Fibroblast of lung (primary cell): Measurements from ENCODE around the gene BLVRB. TPM values are rescaled to one million over a fixed set of nuclear protein-coding genes. Genes with fewer than 3 reads are reported as not detected.
"Not testable (repeated sequence)": the region's sequence is repeated elsewhere in the genome, so short reads cannot be mapped to it uniquely, and the experiment has no call there.

Experiments
- DNase-seq, 2 donors: peaks; one replicate each; pipeline versions ENCODE4 v3.0.0 to v3.0.0-alpha.2; 2010; ENCODE audit warnings: low read depth in 2 of 2
- H2AFZ ChIP-seq: 2 replicates; pipeline ENCODE4 v1.5.1; 2012; ENCODE audit warnings: low read length, control low read depth, inconsistent platforms
- H3K27ac ChIP-seq: 2 replicates; pipeline ENCODE4 v1.5.1; 2011; ENCODE audit warnings: low read length, control low read depth; ENCODE audit not compliant: insufficient read depth
- H3K27me3 ChIP-seq: 2 replicates; pipeline ENCODE4 v1.5.1; 2011; ENCODE audit warnings: mild to moderate bottlenecking, low read length; ENCODE audit not compliant: control insufficient read depth, insufficient read depth
- H3K36me3 ChIP-seq: 2 replicates; pipeline ENCODE4 v1.5.1; 2011; ENCODE audit warnings: low read length; ENCODE audit not compliant: control insufficient read depth, insufficient read depth
- H3K4me1 ChIP-seq: 2 replicates; pipeline ENCODE4 v1.5.1; 2011; ENCODE audit warnings: low read length; ENCODE audit not compliant: control insufficient read depth, insufficient read depth; ENCODE audit errors: extremely low read depth
- H3K4me2 ChIP-seq: 2 replicates; pipeline ENCODE4 v1.5.1; 2011; ENCODE audit warnings: low read length, control low read depth; ENCODE audit not compliant: insufficient read depth; ENCODE audit errors: extremely low read depth
- H3K4me3 ChIP-seq, 4 experiments: fragments of 200-600 bp in 1 of 4; sonication (generic) in 1 of 4; replicated peaks in 1 of 4; 2 replicates each; pipeline ENCODE4 v1.5.1; 2011 to 2016; ENCODE audit warnings: low read length in 4 of 4, low read depth in 3 of 4, mild to moderate bottlenecking in 3 of 4, control low read depth in 2 of 4, inconsistent platforms in 1 of 4, mixed read lengths in 1 of 4; ENCODE audit not compliant: insufficient read depth in 1 of 4; ENCODE audit errors: control extremely low read depth in 1 of 4
- H3K79me2 ChIP-seq: 2 replicates; pipeline ENCODE4 v1.5.1; 2012; ENCODE audit warnings: mild to moderate bottlenecking, low read length, inconsistent platforms; ENCODE audit not compliant: control insufficient read depth, insufficient read depth
- H3K9ac ChIP-seq: 2 replicates; pipeline ENCODE4 v1.5.1; 2011; ENCODE audit warnings: mild to moderate bottlenecking, low read length, control low read depth; ENCODE audit not compliant: insufficient read depth
- H3K9me3 ChIP-seq: 2 replicates; pipeline ENCODE4 v1.5.1; 2012; ENCODE audit warnings: low read depth, low read length; ENCODE audit not compliant: control insufficient read depth, insufficient read depth
- H4K20me1 ChIP-seq: 2 replicates; pipeline ENCODE4 v1.5.1; 2011; ENCODE audit warnings: low read length; ENCODE audit not compliant: control insufficient read depth, insufficient read depth; ENCODE audit errors: extremely low read depth
- CTCF ChIP-seq, 2 donors: IDR thresholded peaks in 1 of 2; conservative IDR thresholded peaks in 1 of 2; 1 replicate in 1 of 2; 2 replicates in 1 of 2; pipeline ENCODE4 v1.5.1; 2011 to 2012; ENCODE audit warnings: low read length in 2 of 2, control low read depth in 1 of 2, inconsistent platforms in 1 of 2, low read depth in 1 of 2, mild to moderate bottlenecking in 1 of 2
- EZH2 ChIP-seq: IDR thresholded peaks from 2 replicates; pipeline ENCODE4 v1.5.1; 2012; ENCODE audit warnings: low read length, control low read depth, mild to moderate bottlenecking; ENCODE audit errors: missing control alignments
- polyA plus RNA-seq, 2 donors: library from polyadenylated mRNA; depleted of rRNA in 1 of 2; stranded (reverse) in 1 of 2; unstranded in 1 of 2; fragments of >200 nt; gene quantifications; 2 replicates each; pipeline ENCODE4 v1.2.1, GENCODE V29; 2011 to 2012; ENCODE audit warnings: missing spikeins in 1 of 2
- total RNA-seq: library from RNA; depleted of rRNA; stranded (reverse); fragments of >200 nt; gene quantifications from 2 replicates; pipeline ENCODE4 v1.2.1, GENCODE V29; 2014

The BLVRB gene
- total and polyA plus RNA-seq, 2 donors (not counting 1 experiment from before 2014, with no cell fraction given) = 40.0 to 105 TPM

GRCh38 chr19:40433391-40434216 is 31.9 kb downstream of the BLVRB start:
- H3K36me3 ChIP-seq = peaks cover 2% of the 10 kb centered on the region
- no peaks in the 10 kb centered on the region for H4K20me1 ChIP-seq
- peak overlapping the region; percentile 57 for H3K9ac ChIP-seq
- H3K4me2 ChIP-seq = peak overlapping the region; percentile 90
- peaks cover 3% of the 10 kb centered on the region for H3K4me1 ChIP-seq
- no peaks in the 10 kb centered on the region for H3K79me2 ChIP-seq
- H3K9me3 ChIP-seq = no peaks in the 10 kb centered on the region
- TF ChIP-seq EZH2 = no peak
- no peak for TF ChIP-seq CTCF (conservative IDR thresholded peaks at IDR 0.05 in 1 of 2, IDR thresholded peaks at IDR 0.05 in 1 of 2; ENCODE audit: low read depth in 1 of 2, low read length in 2 of 2)
- no peaks in the 10 kb centered on the region for H3K27me3 ChIP-seq
- H3K27ac ChIP-seq = peak overlapping the region; percentile 85
- peak; percentile 91 for DNase-seq
- peak overlapping the region; percentile 28 to 48 (median 46) for H3K4me3 ChIP-seq
- peak overlapping the region; percentile 62 for H2AFZ ChIP-seq

- DNase-seq, H2AFZ ChIP-seq, H3K36me3 ChIP-seq, H4K20me1 ChIP-seq, H3K4me1 ChIP-seq, H3K27me3 ChIP-seq, H3K79me2 ChIP-seq, H3K9me3 ChIP-seq, H3K9ac ChIP-seq: not testable (repeated sequence)
- Histone ChIP-seq H3K4me3 (peak overlapping the region in 3 of 4 experiments; percentile 28 to 48 (median 45)), H3K4me2 (peak overlapping the region; percentile 59), H3K27ac (peak overlapping the region; percentile 85)
These were observed 32.8 kb downstream of the BLVRB start for GRCh38 chr19:40432760-40433159.

GRCh38 chr19:40431698-40432097 is 33.8 kb downstream of the BLVRB start:
- H3K36me3 ChIP-seq = no peaks in the 10 kb centered on the region
- no peak overlapping the region for H3K9ac ChIP-seq
- H3K9me3 ChIP-seq = no peaks in the 10 kb centered on the region
- no peak overlapping the region for H3K4me2 ChIP-seq
- no peaks in the 10 kb centered on the region for H3K27me3 ChIP-seq
- no peak overlapping the region for H3K27ac ChIP-seq
- no peak for DNase-seq
- no peaks in the 10 kb centered on the region for H4K20me1 ChIP-seq
- no peaks in the 10 kb centered on the region for H3K79me2 ChIP-seq
- TF ChIP-seq EZH2 (no peak), CTCF (conservative IDR thresholded peaks at IDR 0.05 in 1 of 2, IDR thresholded peaks at IDR 0.05 in 1 of 2; ENCODE audit: low read depth in 1 of 2, low read length in 2 of 2) (no peak)
- peaks cover 3% of the 10 kb centered on the region for H3K4me1 ChIP-seq
- H2AFZ ChIP-seq = no peak overlapping the region
- H3K4me3 ChIP-seq = no peak overlapping the region

GRCh38 chr19:40430242-40430641 is 35.3 kb downstream of the BLVRB start:
- not testable (repeated sequence) for H3K9me3 ChIP-seq, H3K4me2 ChIP-seq, H2AFZ ChIP-seq, DNase-seq, H3K4me3 ChIP-seq, H3K79me2 ChIP-seq, H3K27me3 ChIP-seq, H3K9ac ChIP-seq, H4K20me1 ChIP-seq, H3K27ac ChIP-seq, H3K36me3 ChIP-seq, H3K4me1 ChIP-seq

GRCh38 chr19:40428197-40428596 is 37.3 kb downstream of the BLVRB start:
- not testable (repeated sequence) for DNase-seq, H3K9ac ChIP-seq, H3K4me1 ChIP-seq, H3K36me3 ChIP-seq, H3K4me2 ChIP-seq, H4K20me1 ChIP-seq, H3K9me3 ChIP-seq, H3K4me3 ChIP-seq, H3K27me3 ChIP-seq, H3K27ac ChIP-seq, H2AFZ ChIP-seq
- H3K79me2 ChIP-seq = peaks cover 20% of the 10 kb centered on the region
